Gastrocnemius medialis (tissue), 4 donors: Measurements from ENCODE around the gene TRIM15. TPM values are rescaled to one million over a fixed set of nuclear protein-coding genes. Genes with fewer than 3 reads are reported as not detected.
A peak's percentile ranks its signal among the peaks of the same experiment; 100 is the strongest.

Experiments
- ATAC-seq, 2 donors: fragments of 150-250 bp; one replicate each; pipeline ENCODE4 v1.9.1; 2016
- DNase-seq, 2 donors: peaks; one replicate each; pipeline ENCODE4 v3.0.0-alpha.2; 2019
- H3K27ac ChIP-seq, 4 donors: fragments of 200-600 bp; sonication (generic); 1 replicate in 1 of 4; 2 replicates in 3 of 4; pipeline ENCODE4 v1.5.1; 2016 to 2018; ENCODE audit warnings: mild to moderate bottlenecking in 2 of 4, moderate library complexity in 1 of 4
- H3K27me3 ChIP-seq, 3 donors: fragments of 200-600 bp; sonication (generic) in 2 of 3; 1 replicate in 1 of 3; 2 replicates in 2 of 3; pipeline versions ENCODE4 v1.5.1 to v1.6.0; 2016 to 2019; ENCODE audit warnings: mild to moderate bottlenecking in 1 of 3, moderate library complexity in 1 of 3
- H3K36me3 ChIP-seq, 2 donors: fragments of 200-600 bp; sonication (generic) in 1 of 2; one replicate each; pipeline ENCODE4 v1.5.1; 2017 to 2018
- H3K4me1 ChIP-seq, 2 donors: fragments of 200-600 bp; sonication (generic) in 1 of 2; one replicate each; pipeline ENCODE4 v1.5.1; 2016 to 2017; ENCODE audit warnings: mild to moderate bottlenecking in 2 of 2
- H3K4me3 ChIP-seq, 4 donors: fragments of 200-600 bp; sonication (generic) in 3 of 4; 1 replicate in 1 of 4; 2 replicates in 3 of 4; pipeline ENCODE4 v1.5.1; 2016 to 2019; ENCODE audit warnings: mild to moderate bottlenecking in 2 of 4
- H3K9me3 ChIP-seq, 3 donors: fragments of 200-600 bp; sonication (generic) in 2 of 3; 1 replicate in 1 of 3; 2 replicates in 2 of 3; pipeline ENCODE4 v1.5.1; 2016 to 2019
- POLR2A ChIP-seq, 2 donors: fragments of 450-650 bp; IDR thresholded peaks; one replicate each; pipeline ENCODE4 v1.6.1; 2017; ENCODE audit warnings: antibody characterized with exemption in 2 of 2, mild to moderate bottlenecking in 2 of 2, moderate library complexity in 2 of 2
- in situ Hi-C, 4 donors: fragments of 200-750 bp; cut with MboI; loops; one replicate each; pipeline versions ENCODE4 v1.15.0 to v1.8.0; 2017; ENCODE audit warnings: low sequenced_read_pairs in 4 of 4
- intact Hi-C: fragments of 100-400 bp; cut with DNase I; formaldehyde crosslinking; loops from one replicate; pipeline ENCODE4 v1.15.1; 2023; ENCODE audit warnings: low total_unique reads
- total RNA-seq, 4 donors: library from RNA; depleted of rRNA; stranded (reverse); fragments of >200 nt; gene quantifications; one replicate each; pipeline versions ENCODE4 v1.1.0 to v1.2.3, GENCODE V29; 2016
- TF ChIP-seq, protein P1 (sequence below), 5 experiments: fragments of 450-650 bp in 3 of 5; fragments of 200-600 bp in 2 of 5; sonication (generic) in 2 of 5; IDR thresholded peaks in 4 of 5; conservative IDR thresholded peaks in 1 of 5; 1 replicate in 4 of 5; 2 replicates in 1 of 5; pipeline ENCODE4 v1.5.1; 2016 to 2019; ENCODE audit warnings: antibody characterized with exemption in 5 of 5, mild to moderate bottlenecking in 3 of 5, moderate library complexity in 3 of 5

Gene TRIM15
- total RNA-seq, 4 donors from 2014 or later = 0.12 TPM; not detected in 3

DNA sequence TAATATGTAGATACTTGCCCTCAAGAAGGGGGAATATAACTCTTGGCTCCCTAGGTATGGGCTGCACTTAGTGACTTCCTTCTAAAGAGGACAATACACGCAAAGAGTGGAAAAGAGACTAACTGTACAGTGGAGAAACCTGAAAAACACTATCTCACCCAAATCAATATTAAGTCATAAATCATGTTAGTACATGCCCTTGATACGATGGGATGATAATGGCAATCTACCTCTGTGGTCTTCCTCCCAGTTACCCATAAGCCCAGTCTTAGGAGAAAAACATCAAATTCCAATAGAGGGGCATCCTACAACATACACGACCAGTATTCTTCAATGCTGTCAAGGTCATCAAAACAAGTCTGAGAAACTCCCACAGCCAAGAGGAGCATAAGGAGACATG is 48.6 kb downstream of the TRIM15 start:
- ATAC-seq (no peak), DNase-seq (no peak)
- Histone ChIP-seq H3K27me3 (no peaks in the 10 kb centered on the region), H3K4me3 (peak overlapping the region; percentile 62 to 100 (median 92)), H3K36me3 (no peaks in the 10 kb centered on the region), H3K27ac (no peak overlapping the region), H3K9me3 (no peaks in the 10 kb centered on the region), H3K4me1 (peaks cover 31 to 34% of the 10 kb centered on the region in 2 donors)
- intact Hi-C loops = loop anchor here (2.0 kb wide), 4 partner anchors 47 to 151 kb away; partner anchors contain the start of genes POLR1H and TRIM39
- in situ Hi-C loops = loop anchor here in 1 of 4 donors (10.0 kb wide), 1 partner anchor 113 kb away; the partner anchor contains the start of gene TRIM39
- TF ChIP-seq POLR2A (IDR thresholded peaks at IDR 0.05) = no peak

DNA sequence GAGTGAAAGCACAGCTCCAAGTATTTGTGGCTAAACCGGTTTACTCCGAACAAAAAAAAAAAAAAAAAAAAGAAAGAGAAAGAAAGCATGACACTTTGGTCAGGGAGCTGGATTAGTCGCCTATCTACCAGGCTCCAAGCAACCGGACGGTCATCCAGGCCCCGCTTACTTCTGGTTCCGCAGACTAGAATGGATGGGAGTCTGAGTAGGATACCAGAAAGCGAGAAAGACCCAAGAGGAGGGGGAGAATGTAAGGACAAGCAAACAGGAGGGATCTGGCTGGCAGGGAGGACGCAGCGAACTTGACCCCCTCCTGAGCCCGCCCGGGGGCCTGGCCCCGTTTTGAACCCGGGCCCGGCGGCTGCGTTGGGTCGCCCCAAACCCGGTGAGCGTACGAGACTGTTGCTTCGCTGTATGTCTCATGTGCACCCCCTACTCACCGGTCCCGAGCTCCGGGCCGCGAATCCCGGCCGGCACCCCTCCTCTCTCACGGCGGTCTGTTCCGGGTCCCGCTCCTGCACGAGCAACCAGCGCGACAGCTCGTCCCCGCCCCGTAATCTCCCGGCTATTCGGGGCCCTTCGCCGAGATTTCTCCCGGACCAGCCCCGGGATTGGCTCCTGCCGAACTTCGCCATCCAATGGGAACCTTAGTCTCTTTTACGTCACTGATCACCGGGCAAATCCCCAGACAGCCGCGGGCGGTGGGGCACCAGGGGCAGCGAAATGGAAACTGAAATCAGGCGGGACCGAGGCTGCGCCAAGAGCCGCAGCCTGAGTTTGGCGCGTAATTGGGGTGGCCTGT is 49.7 kb downstream of the TRIM15 start, which contains the start of gene TRIM26:
Gene TRIM26 (minus strand): TSS at position 542 of the 802 bp plus-strand sequence. CDS start 14,303 bp downstream, outside the sequence.
- no peaks in the 10 kb centered on the region for H3K36me3 ChIP-seq
- H3K27ac ChIP-seq = peak within 1 kb of the TSS; percentile 91 to 95 (median 92)
- peak within 1 kb of the TSS; percentile 62 to 100 (median 92) for H3K4me3 ChIP-seq
- peak; percentile 97 to 98 for ATAC-seq
- H3K27me3 ChIP-seq = no peaks in the 10 kb centered on the region
- intact Hi-C loops = loop anchor here (2.0 kb wide), 4 partner anchors 46 to 152 kb away; partner anchors contain the start of genes POLR1H and TRIM39
- H3K9me3 ChIP-seq = no peaks in the 10 kb centered on the region
- TF ChIP-seq POLR2A (IDR thresholded peaks at IDR 0.05) = peak; percentile 95 to 98
- TF ChIP-seq, protein P1, sequence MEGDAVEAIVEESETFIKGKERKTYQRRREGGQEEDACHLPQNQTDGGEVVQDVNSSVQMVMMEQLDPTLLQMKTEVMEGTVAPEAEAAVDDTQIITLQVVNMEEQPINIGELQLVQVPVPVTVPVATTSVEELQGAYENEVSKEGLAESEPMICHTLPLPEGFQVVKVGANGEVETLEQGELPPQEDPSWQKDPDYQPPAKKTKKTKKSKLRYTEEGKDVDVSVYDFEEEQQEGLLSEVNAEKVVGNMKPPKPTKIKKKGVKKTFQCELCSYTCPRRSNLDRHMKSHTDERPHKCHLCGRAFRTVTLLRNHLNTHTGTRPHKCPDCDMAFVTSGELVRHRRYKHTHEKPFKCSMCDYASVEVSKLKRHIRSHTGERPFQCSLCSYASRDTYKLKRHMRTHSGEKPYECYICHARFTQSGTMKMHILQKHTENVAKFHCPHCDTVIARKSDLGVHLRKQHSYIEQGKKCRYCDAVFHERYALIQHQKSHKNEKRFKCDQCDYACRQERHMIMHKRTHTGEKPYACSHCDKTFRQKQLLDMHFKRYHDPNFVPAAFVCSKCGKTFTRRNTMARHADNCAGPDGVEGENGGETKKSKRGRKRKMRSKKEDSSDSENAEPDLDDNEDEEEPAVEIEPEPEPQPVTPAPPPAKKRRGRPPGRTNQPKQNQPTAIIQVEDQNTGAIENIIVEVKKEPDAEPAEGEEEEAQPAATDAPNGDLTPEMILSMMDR (IDR thresholded peaks at IDR 0.05 in 4 of 5, conservative IDR thresholded peaks at IDR 0.05 in 1 of 5) = no peak
- in situ Hi-C loops = loop anchor here in 1 of 4 donors (10.0 kb wide), 1 partner anchor 112 kb away; the partner anchor contains the start of gene TRIM39
- H3K4me1 ChIP-seq = peaks cover 20 to 22% of the 10 kb centered on the region in 2 donors
- DNase-seq = peak; percentile 96 to 97

DNA sequence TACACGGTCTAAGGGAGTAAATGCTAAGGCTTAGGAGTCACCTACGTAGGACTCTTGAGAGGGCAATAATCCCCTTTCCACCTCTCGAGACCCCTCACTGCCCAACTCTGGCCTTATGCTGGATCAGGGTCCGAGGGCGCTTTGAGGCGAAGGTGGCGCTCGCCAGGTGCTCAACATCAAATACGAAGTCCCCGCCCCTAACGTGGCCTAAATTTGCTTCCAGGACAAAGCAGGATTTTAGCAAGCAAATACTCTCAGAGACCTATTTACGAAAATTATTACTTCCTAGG is 50.3 kb downstream of the TRIM15 start:
- intact Hi-C loops = loop anchor here (2.0 kb wide), 4 partner anchors 45 to 153 kb away; partner anchors contain the start of genes POLR1H and TRIM39
- TF ChIP-seq, protein P1 (IDR thresholded peaks at IDR 0.05 in 4 of 5, conservative IDR thresholded peaks at IDR 0.05 in 1 of 5) = no peak
- Histone ChIP-seq H3K4me1 (peaks cover 19 to 20% of the 10 kb centered on the region in 2 donors), H3K27me3 (no peaks in the 10 kb centered on the region), H3K9me3 (no peaks in the 10 kb centered on the region), H3K27ac (peak overlapping the region; percentile 91 to 95 (median 92)), H3K4me3 (peak overlapping the region; percentile 62 to 100 (median 92)), H3K36me3 (no peaks in the 10 kb centered on the region)
- DNase-seq = no peak
- ATAC-seq = no peak
- in situ Hi-C loops = loop anchor here in 1 of 4 donors (10.0 kb wide), 1 partner anchor 111 kb away; the partner anchor contains the start of gene TRIM39

DNA sequence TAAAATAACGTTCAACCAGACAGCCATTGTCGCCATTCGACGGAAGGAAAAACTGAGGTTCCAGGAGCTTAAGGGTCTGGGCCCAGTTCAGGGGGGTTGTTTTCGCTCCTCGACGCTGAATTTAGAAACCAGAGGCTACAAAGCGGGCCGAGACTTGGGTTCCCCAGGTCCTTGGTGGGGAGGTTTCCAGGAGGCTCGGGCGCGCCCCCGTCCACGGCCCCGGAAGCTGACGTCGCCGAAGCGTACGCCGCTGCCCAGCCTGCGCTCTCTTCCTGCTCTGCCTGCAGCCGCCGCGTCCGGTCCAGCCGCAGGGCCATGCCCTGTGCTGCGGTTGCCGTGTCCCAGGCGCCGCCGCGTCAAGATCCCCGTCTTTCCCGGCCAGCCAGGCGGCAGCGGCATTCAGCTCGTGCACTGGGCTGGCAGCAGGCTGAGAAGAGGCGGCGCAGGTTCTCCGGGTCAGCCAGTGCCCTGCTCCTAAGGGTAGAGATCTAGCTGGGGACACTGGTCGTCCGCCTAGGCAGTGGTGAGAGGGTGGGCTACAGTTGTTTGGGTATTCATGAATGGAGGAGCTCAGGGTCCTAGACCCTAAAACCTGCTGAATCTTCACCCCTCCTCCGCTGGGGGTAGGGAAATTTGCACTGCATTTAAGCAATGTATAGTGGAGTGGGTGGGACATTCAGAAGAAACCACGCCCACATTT is 50.8 kb downstream of the TRIM15 start:
- H3K4me3 ChIP-seq = peak overlapping the region; percentile 62 to 100 (median 92)
- no peaks in the 10 kb centered on the region for H3K27me3 ChIP-seq
- H3K4me1 ChIP-seq = peaks cover 19 to 20% of the 10 kb centered on the region in 2 donors
- no peaks in the 10 kb centered on the region for H3K9me3 ChIP-seq
- DNase-seq = peak; percentile 61 to 78
- ATAC-seq = peak; percentile 76 to 80
- intact Hi-C loops (loop anchor here (2.0 kb wide), 4 partner anchors 45 to 153 kb away; partner anchors contain the start of genes POLR1H and TRIM39), in situ Hi-C loops (loop anchor here in 1 of 4 donors (10.0 kb wide), 1 partner anchor 111 kb away; the partner anchor contains the start of gene TRIM39)
- H3K27ac ChIP-seq = peak overlapping the region; percentile 91 to 95 (median 92)
- H3K36me3 ChIP-seq = no peaks in the 10 kb centered on the region
- TF ChIP-seq POLR2A (IDR thresholded peaks at IDR 0.05) = peak in 1 of 2 donors; percentile 38
- TF ChIP-seq, protein P1 (IDR thresholded peaks at IDR 0.05 in 4 of 5, conservative IDR thresholded peaks at IDR 0.05 in 1 of 5) = no peak
